ENCODE results near the gene RPA3. TPM values are rescaled to one million over a fixed set of nuclear protein-coding genes. Genes with fewer than 3 reads are reported as not detected.

The RPA3 gene
- polyA plus RNA-seq, 1 experiment = 9.2 TPM

DNA sequence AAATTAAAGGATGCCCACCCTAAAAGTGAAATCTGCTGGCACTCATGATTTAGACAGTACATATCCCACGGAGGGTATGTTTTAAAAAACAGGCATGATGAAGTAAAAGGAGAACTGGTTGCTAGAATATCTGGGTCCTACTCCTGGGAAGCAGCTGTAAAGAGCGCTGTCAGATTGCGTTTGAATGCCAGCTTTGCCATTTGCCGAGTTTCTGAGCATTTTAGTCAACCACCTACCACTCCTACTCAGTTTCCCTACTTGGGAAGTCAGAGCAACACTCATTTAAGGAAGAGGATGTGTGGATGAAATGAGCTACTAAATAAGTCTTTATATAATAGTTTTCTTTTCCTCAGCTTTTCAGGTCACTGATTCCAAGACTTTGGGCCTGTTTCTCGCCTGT lies 79.0 kb downstream of the RPA3 start:
- peak overlapping the region; percentile 55 for H3K4me3 ChIP-seq (ENCODE audit: low read depth, low read length)
- H3K36me3 ChIP-seq (ENCODE audit: control insufficient read depth, insufficient read depth, low read length) = no peaks in the 10 kb centered on the region
- ChIA-PET CTCF (no interaction called here), POLR2A (no interaction called here)
- no peak for TF ChIP-seq CTCF (IDR thresholded peaks at IDR 0.05; ENCODE audit: insufficient read depth, low read depth, low read length)
- no peaks in the 10 kb centered on the region for H3K27me3 ChIP-seq (ENCODE audit: control insufficient read depth, insufficient read depth, low read length)
- no peak for DNase-seq (ENCODE audit: low read depth)

DNA sequence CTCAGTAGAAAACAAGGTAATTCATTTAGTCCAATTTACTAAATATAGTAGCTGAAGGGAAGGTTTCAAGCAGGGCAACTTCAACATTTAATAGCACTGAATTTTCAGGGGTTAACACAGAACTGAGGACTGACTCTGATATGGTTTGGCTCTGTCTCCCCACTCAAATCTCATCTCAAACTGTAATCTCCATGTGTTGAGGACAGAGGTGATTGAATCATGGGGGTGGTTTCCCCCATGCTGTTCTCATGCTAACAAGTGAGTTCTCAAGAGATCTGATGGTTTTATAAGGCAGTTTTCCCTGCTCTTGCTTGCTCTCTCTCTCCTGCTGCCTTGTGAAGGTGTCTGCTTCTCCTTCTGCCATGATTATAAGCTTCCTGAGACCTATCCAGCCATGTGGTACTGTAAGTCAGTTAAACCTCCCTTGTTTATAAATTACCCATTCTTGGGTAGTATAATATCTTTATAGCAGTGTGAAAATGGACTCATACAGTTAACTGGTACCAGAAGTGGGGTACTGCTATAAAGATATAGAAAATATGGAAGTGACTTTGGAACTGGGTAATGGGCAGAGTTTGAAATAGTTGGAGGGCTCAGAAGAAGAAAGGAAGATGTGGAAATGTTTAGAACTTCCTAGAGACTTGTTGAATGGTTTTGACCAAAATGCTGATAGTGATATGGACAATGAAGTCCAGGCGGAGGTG lies 87.6 kb downstream of the RPA3 start:
- no peak overlapping the region for H3K4me3 ChIP-seq (ENCODE audit: low read depth, low read length)
- no peaks in the 10 kb centered on the region for H3K36me3 ChIP-seq (ENCODE audit: control insufficient read depth, insufficient read depth, low read length)
- TF ChIP-seq CTCF (IDR thresholded peaks at IDR 0.05; ENCODE audit: insufficient read depth, low read depth, low read length) = no peak
- CTCF ChIA-PET = no interaction called here
- H3K27me3 ChIP-seq (ENCODE audit: control insufficient read depth, insufficient read depth, low read length) = no peaks in the 10 kb centered on the region
- DNase-seq (ENCODE audit: low read depth) = no peak
- POLR2A ChIA-PET = no interaction called here

GRCh38 chr7:7628476-7628875 lies 89.9 kb downstream of the RPA3 start:
- CTCF ChIA-PET = no interaction called here
- H3K4me3 ChIP-seq (ENCODE audit: low read depth, low read length) = no peak overlapping the region
- no peak for DNase-seq (ENCODE audit: low read depth)
- no peaks in the 10 kb centered on the region for H3K36me3 ChIP-seq (ENCODE audit: control insufficient read depth, insufficient read depth, low read length)
- no peak for TF ChIP-seq CTCF (IDR thresholded peaks at IDR 0.05; ENCODE audit: insufficient read depth, low read depth, low read length)
- POLR2A ChIA-PET = no interaction called here
- H3K27me3 ChIP-seq (ENCODE audit: control insufficient read depth, insufficient read depth, low read length) = no peaks in the 10 kb centered on the region

DNA sequence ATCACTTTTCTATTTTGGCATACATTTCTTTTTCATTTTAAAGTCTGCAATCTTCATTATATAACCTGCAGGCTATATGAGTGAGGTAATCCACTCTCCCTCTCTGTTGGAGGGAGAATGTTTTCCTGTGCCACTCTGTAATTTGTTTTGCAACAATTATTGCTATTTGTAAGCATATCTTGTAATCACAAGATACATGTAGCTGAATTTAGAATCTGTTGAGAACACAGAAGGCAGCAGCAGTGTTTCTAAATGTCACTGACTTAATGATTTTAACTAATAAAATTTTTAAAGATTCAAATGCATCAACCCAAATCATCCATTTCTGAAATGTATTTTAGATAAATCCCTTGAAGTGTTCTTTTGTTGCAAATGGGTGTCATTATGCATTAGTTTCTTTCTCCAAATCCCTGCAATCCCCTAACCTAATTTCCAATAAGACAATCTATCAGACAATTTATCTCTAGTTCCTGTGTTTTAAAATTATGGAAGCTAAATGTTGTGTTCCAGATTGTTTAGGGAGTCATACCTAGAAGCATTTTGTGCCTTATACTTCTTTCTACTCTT lies 97.7 kb downstream of the RPA3 start:
- DNase-seq (ENCODE audit: low read depth) = no peak
- ChIA-PET POLR2A (no interaction called here), CTCF (no interaction called here)
- H3K27me3 ChIP-seq (ENCODE audit: control insufficient read depth, insufficient read depth, low read length) = no peaks in the 10 kb centered on the region
- TF ChIP-seq CTCF (IDR thresholded peaks at IDR 0.05; ENCODE audit: insufficient read depth, low read depth, low read length) = no peak
- H3K36me3 ChIP-seq (ENCODE audit: control insufficient read depth, insufficient read depth, low read length) = no peaks in the 10 kb centered on the region
- no peak overlapping the region for H3K4me3 ChIP-seq (ENCODE audit: low read depth, low read length)

DNA sequence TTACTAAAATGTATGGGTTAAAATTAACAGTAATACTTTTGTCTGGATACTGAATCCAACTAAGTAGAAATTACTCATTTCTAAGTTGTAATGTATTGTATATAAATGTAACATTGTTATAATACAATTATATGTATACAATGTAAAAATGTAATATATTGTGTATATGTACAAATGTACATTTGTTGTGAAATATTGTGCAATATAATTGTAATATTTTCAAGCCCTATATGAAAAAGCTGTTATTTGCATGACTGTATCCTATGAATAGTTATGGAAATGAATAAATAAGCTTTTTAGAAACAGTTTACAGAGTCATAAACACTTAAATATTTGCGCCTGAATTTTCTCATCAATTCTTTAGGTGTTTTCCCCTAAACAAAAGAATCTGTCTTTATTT lies 98.2 kb downstream of the RPA3 start:
- TF ChIP-seq CTCF (IDR thresholded peaks at IDR 0.05; ENCODE audit: insufficient read depth, low read depth, low read length) = no peak
- POLR2A ChIA-PET = no interaction called here
- CTCF ChIA-PET = no interaction called here

More for the DNA sequence above, 98.2 kb downstream of the RPA3 start:
- Histone ChIP-seq H3K36me3 (ENCODE audit: control insufficient read depth, insufficient read depth, low read length) (no peaks in the 10 kb centered on the region), H3K4me3 (ENCODE audit: low read depth, low read length) (no peak overlapping the region), H3K27me3 (ENCODE audit: control insufficient read depth, insufficient read depth, low read length) (no peaks in the 10 kb centered on the region)
- DNase-seq (ENCODE audit: low read depth) = no peak

Measured in BJ (cell line).